HG03175 (cell line): ENCODE data around the gene N4BP2.
"Not testable (repeated sequence)": the region's sequence is repeated elsewhere in the genome, so short reads cannot be mapped to it uniquely, and the experiment has no call there.

ENCODE experiments used
- ATAC-seq: cut with Tn5 transposase; IDR thresholded peaks from one replicate; pipeline ENCODE4 v1.9.1; 2021; ENCODE audit warnings: mild to moderate bottlenecking, moderate library complexity; ENCODE audit not compliant: unreplicated experiment

N4BP2 gene

GRCh38 chr4:40086421-40086820 lies 29.8 kb downstream of the N4BP2 start:
- ATAC-seq = no peak

DNA sequence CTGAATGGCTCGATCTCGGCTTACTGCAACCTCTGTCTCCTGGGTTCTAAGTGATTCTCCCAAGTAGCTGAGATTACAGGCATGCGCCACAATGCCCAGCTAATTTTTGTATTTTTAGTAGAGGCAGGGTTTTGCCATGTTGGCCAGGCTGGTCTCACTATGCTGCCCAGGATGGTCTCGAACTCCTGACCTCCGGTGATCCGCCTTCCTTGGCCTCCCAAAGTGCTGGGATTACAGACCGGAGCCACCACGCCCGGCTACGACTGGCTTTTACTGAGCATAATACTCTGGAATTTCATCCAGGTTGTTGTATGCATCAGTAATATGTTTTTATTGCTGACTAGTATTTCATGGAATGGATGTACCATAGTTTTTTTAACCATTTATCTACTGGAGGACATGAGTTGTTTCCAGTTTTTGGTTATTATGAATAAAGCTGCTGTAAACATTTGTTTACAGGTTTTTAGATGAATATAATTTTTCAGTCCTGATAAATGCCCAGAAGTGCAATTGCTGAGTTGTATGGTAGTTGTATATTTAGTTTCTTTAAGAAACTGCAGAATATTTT lies 31.2 kb downstream of the N4BP2 start:
- ATAC-seq = no peak

- not testable (repeated sequence) for ATAC-seq
Observed at GRCh38 chr4:40093400-40093799, 36.8 kb downstream of the N4BP2 start.

DNA sequence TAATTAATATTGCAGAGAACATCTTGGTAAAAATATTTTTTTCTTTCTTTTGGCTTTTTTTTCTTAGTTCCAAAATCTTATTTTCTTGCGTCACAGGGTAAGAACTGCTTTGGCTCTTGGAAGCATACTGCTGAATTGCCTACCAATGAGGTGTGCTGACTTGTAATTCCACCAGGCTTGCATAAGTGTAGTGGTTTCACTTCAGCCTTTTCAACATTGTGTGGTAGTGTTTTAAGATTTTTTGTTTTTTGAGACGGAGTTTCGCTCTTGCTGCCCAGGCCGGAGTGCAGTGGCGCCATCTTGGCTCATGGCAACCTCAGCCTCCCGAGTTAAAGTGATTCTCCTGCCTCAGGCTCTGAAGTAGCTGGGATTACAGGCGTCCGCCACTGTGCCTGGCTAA lies 42.4 kb downstream of the N4BP2 start:
- no peak for ATAC-seq

DNA sequence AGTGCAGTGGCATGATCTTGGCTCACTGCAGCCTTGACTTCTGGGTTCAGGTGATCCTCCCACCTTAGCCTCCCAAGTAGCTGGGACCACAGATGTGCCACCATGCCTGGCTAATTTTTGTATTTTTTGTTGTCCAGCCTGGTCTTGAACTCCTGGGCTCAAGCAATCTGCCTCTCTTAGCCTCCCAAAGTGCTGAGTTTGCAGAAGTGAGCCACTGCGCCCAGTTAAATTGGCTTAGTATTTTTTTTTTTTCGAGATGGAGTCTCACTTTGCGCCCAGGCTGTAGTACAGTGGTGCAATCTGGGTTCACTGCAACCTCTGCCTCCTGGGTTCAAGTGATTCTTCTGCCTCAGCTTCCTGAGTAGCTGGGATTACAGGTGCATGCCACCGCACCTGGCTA lies 50.5 kb downstream of the N4BP2 start:
- not testable (repeated sequence) for ATAC-seq

- ATAC-seq = no peak
Observed at GRCh38 chr4:40112027-40112792, 55.6 kb downstream of the N4BP2 start.

DNA sequence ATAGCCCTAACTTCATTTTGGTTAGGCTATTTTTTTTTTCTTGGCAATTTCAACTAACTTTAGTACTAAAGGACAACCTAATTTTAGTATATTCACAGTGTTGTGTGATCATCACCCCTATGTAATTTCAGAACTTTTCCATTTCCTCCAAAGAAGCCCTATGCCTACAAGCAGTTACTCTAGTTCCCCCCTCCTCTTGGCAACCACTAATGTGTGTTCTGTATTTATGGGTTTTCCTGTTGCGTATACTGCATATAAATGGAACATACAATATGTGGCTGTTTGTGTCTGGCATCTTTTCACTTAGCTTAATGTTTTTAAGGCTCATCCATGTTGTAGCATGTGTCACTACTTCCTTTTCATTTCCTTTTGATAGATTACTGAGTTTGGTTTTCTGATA lies 57.6 kb downstream of the N4BP2 start:
- no peak for ATAC-seq

GRCh38 chr4:40118861-40119260 lies 62.2 kb downstream of the N4BP2 start:
- no peak for ATAC-seq

DNA sequence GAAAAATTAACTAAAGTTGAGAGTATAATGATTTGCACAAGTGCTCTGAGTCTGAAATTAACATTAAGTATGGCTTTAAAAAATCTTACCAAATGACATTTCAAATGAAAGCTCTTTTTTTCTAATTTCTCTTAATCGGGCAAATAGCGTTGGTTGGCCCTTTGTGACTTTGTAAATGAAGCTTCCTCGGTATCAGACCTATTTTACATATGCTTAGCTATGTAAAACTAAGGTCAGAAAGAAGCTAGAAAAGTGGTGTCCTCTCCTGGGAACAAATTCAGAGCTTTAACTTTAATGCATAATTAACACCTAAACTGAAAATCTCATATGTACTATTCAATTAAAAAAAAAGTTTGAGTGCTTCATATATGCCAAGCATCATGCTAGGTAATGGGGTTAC lies 62.7 kb downstream of the N4BP2 start:
- no peak for ATAC-seq

GRCh38 chr4:40121515-40121914 lies 64.9 kb downstream of the N4BP2 start:
- peak; percentile 45 for ATAC-seq

DNA sequence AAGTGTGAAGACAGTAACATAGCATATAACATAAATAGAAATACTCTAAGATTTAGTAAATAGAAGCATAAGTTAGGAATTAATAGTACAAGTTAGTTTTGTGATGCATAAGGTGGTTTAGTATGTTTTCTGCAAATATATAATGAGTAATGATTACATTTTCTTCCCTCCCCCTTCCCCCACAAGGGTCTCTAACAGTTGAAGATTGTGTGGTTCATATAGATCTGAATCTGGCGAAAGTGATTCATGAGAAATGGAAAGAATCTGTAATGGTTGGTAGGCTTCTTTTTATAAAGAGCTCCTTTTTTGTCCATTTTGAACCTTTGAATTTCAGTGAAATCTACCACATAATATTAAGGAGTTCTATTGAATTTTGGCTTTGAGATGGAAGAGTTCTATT lies 66.3 kb downstream of the N4BP2 start:
- no peak for ATAC-seq

GRCh38 chr4:40124690-40125089 lies 68.0 kb downstream of the N4BP2 start:
- no peak for ATAC-seq

GRCh38 chr4:40130401-40131036 lies 73.9 kb downstream of the N4BP2 start:
- no peak for ATAC-seq

DNA sequence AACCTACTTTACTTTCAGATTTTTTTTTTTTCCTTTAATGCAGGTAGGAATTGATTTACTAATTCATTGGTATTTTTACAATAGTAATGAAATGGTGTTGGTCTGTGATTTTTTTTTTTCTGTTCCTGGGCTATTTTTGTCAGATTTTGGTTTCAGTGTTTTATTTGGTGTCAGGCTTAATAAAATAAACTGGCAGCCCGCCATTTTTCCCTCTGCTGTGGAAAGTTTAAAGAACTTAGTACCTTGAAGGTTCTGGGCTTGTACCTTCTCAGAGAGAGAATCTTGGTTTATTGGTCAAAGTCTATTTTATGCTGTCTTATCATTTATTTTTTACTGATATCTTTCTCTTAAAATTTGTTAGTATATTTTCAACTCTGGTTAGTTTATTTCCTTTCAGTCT lies 76.2 kb downstream of the N4BP2 start:
- ATAC-seq = no peak

- ATAC-seq = no peak
Observed at GRCh38 chr4:40134206-40134917, 77.7 kb downstream of the N4BP2 start.

DNA sequence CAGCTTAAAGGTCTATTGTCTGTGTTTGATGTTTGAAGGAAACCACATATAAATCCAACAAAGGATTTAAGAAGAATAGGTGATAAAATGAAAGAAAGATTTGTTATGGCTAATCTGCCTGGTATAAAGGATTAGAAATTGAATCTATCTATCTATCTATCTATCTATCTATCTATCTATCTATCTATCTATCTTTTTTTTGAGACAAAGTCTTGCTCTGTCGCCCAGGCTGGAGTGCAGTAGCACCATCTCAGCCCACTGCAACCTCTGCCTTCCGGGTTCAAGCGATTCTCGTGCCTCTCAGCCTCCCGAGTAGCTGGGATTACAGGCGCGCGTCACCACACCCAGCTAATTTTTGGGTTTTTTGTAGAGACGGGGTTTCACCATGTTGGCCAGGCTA lies 79.6 kb downstream of the N4BP2 start:
- ATAC-seq = not testable (repeated sequence)

- no peak for ATAC-seq
Observed at GRCh38 chr4:40140196-40140595, 83.5 kb downstream of the N4BP2 start.

DNA sequence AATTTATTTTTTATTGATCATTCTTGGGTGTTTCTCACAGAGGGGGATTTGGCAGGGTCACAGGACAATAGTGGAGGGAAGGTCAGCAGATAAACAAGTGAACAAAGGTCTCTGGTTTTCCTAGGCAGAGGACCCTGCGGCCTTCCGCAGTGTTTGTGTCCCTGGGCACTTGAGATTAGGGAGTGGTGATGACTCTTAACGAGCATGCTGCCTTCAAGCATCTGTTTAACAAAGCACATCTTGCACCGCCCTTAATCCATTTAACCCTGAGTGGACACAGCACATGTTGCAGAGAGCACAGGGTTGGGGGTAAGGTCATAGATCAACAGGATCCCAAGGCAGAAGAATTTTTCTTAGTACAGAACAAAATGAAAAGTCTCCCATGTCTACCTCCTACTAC lies 83.9 kb downstream of the N4BP2 start:
- not testable (repeated sequence) for ATAC-seq

- ATAC-seq = no peak
Observed at GRCh38 chr4:40143926-40144508, 87.4 kb downstream of the N4BP2 start.

DNA sequence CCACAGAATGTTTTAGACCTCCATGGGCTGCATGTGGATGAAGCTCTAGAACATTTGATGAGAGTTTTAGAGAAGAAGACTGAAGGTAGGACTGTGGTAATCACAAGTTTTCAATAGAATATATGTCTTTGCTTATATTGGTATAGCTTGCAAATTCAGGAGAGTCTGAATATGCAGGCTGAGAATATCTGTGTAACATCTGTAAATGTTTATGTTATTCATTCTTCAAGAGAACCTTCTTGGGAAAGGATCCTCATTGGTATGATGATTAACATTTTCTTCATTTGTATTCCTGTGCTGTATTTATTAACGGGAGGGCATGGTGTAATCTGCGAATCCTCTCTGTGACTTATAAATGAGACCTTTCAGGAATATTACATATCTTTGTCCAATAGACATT lies 88.1 kb downstream of the N4BP2 start:
- no peak for ATAC-seq

DNA sequence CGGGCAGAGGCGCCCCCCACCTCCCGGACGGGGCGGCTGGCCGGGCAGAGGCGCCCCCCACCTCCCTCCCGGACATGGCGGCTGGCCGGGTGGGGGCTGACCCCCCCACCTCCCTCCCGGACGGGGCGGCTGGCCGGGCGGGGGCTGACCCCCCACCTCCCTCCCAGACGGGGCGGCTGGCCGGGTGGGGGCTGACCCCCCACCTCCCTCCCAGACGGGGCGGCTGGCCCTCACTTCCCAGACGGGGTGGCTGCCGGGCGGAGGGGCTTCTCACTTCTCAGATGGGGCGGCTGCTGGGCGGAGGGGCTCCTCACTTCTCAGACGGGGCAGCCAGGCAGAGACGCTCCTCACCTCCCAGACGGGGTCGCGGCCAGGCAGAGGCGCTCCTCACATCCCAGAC lies 90.8 kb downstream of the N4BP2 start:
- not testable (repeated sequence) for ATAC-seq
